ENCODE data around the gene BYSL.
"Not testable (repeated sequence)": the region's sequence is repeated elsewhere in the genome, so short reads cannot be mapped to it uniquely, and the experiment has no call there.

BYSL gene

DNA sequence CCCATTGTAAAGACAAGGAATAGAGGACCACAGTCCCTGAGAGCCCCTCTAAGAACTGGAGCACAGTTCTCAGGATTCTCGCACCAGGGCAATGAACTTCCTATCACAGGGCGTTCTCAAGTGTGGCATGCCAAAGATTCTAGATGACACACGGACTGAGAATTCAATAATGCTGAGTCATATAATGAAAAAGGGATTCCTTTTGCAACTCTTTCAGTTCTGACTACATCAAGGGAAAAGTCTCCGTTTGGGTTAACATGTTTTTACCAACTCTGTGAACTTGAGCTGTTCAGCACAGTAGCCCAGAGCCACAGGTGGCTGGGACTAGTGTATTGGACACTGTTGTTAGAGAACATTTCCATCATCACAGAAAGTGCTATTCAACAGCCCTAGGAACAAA, 3.8 kb upstream of the BYSL start:
- FAIRE-seq: no peak

DNA sequence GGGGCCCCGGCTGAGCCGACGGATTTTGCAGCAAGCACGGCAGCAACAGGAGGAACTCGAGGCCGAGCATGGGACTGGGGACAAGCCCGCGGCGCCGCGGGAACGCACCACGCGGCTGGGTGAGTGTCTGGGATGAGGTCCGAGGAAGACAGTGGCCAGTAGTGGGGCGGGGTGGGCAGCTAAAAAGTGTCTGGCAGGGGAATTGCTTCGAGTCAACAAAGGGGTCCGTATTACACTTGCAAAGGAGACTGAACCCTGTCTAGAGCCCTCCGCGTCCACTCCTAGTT, 356 bp downstream of the BYSL start:
- FAIRE-seq: no peak

DNA sequence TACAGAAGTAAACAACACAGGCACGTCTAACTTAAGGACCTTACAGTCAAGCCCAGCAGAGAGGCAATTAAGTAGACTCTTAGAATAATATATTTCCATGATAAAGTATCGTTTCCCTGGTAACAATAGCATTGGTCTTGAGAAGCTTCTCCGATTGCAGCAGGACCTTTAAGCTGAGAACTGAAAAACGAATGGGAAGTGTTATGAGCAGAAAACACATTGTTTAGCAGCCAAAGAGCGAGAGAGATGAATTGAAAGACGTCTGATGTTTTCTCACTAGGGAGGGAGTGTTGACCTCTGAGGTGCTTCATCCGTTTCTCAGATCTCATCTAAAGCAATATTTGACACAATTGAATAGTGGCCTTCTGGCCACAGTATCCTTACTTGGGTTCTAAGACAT, 855 bp downstream of the BYSL start:
- FAIRE-seq: no peak

- FAIRE-seq: no peak
Observed at GRCh38 chr6:41927253-41927652, 6.0 kb downstream of the BYSL start.

- no peak for FAIRE-seq
Observed at GRCh38 chr6:41929924-41930323, 8.6 kb downstream of the BYSL start.

DNA sequence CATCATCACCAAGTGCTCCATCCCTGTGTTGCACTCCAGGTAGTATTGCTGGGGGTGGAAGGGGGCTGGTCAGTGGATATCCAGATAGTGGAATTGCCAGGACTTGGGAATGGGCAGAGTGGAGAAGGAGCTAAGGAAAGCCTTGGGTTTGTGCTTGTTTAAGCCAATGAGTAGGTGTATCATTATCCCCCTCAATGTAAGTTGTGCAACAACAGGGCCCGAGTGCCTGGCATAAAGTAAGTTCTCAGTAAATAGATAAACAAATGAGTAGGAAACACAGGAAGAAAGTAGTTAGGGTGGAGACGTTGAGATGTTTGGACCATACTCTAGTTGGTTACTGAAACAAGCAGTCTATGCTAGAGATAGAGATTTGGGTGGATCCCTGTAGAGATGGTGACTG, 10.5 kb downstream of the BYSL start:
- FAIRE-seq: no peak

DNA sequence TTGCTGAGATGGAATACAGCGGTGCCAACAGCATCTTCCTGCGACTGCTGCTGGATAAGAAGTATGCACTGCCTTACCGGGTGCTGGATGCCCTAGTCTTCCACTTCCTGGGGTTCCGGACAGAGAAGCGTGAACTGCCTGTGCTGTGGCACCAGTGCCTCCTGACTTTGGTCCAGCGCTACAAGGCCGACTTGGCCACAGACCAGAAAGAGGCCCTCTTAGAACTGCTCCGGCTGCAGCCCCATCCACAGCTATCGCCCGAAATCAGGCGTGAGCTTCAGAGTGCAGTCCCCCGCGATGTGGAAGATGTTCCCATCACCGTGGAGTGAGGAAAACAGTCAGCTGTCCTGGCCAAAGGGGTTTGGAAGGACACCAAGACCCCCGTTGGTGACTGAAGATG, 11.1 kb downstream of the BYSL start:
- FAIRE-seq: no peak

GRCh38 chr6:41934278-41935192, 13.2 kb downstream of the BYSL start:
- no peak for FAIRE-seq

DNA sequence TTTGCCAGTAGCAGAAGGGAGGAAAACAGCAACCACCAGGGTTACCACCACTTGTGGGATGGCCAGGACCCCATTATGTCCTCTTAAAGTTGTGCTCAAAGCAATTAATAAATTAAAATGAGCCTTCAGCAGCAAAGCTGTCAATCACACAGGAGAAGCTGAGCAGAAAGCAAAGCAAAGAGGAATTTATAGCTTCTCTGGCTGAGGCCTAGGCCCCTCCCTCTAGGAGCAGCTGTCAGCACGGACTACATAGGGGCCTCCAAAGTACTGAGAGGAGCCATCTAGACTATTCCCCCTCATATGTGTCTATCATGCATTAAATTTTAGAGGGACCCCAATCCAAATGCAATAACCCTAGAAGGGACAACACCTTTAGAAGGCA, 13.9 kb downstream of the BYSL start:
- no peak for FAIRE-seq

DNA sequence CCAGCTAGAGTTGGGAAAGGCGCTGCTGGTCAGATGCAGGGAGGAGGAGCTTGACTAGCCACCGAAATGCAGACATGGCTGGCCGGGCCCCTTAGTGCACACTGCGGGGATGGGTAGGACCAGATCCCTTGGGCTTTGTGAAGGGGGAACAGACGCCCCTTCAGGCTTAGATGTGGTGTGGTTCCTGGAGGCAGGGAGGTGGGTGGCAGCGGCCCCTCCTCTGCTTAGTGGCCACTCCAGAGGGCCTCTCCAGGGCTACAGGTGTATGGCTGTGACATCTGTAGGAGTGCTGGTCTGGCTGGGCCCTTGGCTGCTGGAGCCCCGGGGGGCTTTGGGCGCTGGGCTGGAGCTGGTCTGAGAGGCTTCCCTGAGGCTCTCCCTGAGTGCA, 14.4 kb downstream of the BYSL start:
- no peak for FAIRE-seq

GRCh38 chr6:41936073-41936837, 15.0 kb downstream of the BYSL start:
- FAIRE-seq: no peak

GRCh38 chr6:41937472-41937860, 16.2 kb downstream of the BYSL start:
- no peak for FAIRE-seq

- FAIRE-seq: no peak
Observed at GRCh38 chr6:41937861-41938574, 16.7 kb downstream of the BYSL start.

DNA sequence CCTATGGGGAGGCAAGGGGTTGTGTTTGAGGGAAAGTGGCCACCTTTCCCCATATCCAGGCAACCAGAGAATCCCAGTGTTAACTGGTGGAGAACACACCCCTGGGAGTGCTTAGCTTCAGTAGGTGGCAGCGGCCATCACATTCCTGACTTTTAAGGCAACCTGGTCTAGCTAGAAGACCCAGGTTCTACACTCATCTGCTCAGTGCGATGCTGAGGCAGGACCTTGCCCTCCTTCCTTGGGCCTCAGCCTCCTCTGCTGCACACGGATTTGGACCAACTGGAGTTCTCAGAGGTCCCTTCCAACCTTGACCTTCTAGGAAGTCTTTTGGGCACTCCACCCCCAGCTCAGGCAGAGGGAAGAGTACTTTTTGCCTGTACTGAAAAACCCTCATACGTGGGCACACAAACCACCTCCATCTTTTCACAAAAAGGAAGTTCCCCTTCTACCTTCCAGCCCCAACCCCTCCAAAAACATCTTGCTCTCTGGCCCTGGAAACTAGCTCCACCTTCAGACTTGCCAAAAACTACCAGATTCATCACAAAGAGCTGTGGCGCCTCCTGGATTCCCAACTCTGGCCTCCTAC, 17.4 kb downstream of the BYSL start:
- FAIRE-seq: no peak

- no peak for FAIRE-seq
Observed at GRCh38 chr6:41939176-41939847, 18.0 kb downstream of the BYSL start.

- no peak for FAIRE-seq
Observed at GRCh38 chr6:41939848-41940758, 18.8 kb downstream of the BYSL start.

DNA sequence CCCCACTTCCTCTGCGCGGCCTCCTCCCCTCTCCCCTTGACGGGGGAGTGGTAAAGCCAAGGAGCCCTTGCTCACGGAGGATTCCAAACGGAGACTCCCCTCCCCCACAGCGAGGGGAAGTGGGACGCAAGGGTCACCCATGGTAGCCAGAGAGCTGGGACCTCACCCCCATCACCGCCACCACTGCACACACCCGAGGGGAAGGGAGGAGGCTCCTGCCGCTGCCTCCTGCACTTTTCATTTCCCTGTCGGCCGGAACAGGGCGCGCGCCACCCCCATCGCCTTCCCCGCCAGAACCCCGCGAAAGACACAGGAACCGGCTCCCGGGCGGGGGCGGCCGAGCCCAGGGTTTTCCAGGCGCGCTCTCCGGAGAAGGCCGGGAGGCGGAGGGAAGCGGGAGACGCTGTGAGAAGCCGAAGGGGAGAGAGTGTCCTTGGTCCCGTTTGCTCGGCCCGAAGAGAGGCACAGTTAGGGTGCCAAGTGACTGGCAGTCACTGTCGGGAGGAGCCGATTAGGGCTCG, 19.5 kb downstream of the BYSL start:
- FAIRE-seq: no peak

- FAIRE-seq: no peak
Observed at GRCh38 chr6:41941280-41942066, 20.2 kb downstream of the BYSL start, which contains the start of gene CCND3. CCND3 (minus strand) TSS chr6:41941808; CDS start chr6:41941649, 159 bp downstream.

- FAIRE-seq: no peak
Observed at GRCh38 chr6:41942067-41942851, 21.0 kb downstream of the BYSL start.

DNA sequence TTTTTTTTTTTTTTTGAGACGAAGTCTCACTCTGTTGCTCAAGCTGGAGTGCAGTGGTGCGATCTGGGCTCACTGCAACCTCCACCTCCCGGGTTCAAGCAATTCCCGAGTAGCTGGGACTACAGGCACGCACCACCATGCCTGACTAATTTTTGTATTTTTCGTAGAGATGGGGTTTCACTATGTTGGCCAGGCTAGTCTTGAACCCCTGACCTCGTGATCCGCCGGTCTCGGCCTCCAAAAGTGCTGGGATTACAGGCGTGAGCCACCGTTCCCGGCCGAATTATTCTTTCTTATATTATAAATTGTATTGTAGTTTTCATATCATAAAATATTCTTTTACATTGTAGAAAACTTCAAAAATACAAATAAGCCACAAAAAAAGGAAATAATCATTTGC, 21.6 kb downstream of the BYSL start:
- not testable (repeated sequence) for FAIRE-seq
